GM19328 (cell line): Measurements from ENCODE around the gene UPK3A.
"Not testable (repeated sequence)": the region's sequence is repeated elsewhere in the genome, so short reads cannot be mapped to it uniquely, and the experiment has no call there.

Experiments used
- ATAC-seq: cut with Tn5 transposase; IDR thresholded peaks from one replicate; pipeline ENCODE4 v1.9.1; 2021; ENCODE audit warnings: mild to moderate bottlenecking, moderate library complexity; ENCODE audit not compliant: unreplicated experiment

UPK3A gene

DNA sequence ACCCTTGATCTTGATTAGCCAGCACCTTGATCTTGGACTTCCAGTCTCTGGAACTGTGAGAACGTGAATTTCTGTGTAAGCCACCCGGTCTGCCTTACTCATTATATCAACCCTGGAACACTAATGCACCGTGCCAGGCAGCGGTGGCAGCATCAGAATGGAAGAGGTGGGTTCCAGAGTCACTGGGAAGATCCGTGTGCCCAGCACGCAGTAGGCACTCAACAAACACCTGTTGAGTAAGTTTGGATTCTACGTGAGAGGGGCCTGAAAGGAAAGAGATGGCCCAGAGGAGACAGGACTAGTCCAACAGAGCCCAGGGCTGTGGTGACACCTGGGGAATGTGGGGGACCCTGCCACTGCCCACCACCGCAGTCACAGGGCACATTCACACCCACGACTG is 6.6 kb upstream of the UPK3A start:
- ATAC-seq, result no peak

DNA sequence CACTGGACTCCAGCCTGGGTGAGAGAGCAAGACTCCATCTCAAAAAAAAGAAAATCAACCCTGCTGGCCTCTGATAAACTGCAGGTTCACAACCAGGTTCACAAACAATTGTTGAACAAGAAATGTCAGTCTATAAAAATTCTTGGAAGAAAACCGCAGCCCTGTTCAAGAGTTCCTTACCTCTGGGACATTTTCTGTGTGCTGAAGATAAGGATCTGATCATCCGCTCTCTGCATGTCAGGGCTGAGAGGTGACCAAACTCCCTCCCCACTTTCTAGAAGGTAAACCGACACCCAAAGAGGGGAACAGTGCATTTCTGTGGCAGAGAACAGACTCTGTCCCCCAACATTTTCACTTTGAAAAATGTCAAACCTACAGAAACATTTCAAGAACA is 4.2 kb upstream of the UPK3A start:
- no peak for ATAC-seq

DNA sequence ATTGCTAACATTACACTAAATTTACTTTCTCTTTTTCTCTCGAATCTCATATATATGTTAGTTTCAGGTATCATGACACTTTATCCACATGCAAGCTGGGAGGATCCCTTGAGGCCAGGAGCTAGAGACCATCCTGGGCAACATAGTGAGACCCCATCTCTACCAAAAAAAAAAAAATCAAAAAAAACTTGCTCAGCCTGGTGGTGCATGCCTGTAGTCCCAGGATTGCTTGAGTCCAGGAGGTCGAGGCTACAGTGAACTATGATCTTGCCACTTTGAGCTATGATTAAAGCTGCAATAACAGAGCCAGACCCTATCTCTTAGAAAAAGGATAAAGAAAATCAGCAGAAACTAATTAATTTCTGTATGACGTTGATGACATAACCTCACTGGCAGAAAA is 3.7 kb upstream of the UPK3A start:
- no peak for ATAC-seq

DNA sequence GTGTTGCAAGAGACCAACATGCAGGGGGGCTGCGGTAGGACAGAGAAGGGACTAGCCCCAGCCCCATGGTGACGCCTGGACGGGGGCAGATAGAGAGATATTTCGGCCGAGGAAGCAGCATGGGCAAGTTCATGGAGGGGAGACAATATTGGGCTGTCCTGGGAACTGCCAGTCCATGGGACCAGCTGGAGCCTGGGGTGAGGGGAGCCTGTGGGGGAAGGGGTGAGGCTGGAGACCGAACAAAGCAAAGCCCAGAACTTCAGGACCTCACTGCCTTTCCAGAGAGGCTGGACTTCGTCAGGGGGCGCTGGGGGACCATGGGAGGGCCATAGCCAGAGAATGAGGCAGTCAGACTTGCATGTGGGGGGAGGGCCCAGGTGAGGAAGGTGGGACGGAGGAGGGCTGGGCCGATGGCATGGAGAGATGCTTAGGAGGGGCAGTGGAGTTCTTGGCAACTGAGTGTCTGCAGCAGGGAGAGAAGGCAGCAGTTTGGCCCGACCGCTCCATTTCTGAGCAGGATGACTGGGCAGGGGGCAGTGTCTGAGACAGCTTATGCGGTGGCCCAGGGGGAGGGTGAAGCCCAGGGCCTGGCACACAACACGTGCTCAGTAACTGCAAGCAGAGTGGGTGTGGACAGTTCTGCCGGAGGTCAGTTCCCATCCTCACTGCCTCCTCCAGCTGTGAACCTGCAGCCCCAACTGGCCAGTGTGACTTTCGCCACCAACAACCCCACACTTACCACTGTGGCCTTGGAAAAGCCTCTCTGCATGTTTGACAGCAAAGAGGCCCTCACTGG is 712 bp downstream of the UPK3A start:
- no peak for ATAC-seq

DNA sequence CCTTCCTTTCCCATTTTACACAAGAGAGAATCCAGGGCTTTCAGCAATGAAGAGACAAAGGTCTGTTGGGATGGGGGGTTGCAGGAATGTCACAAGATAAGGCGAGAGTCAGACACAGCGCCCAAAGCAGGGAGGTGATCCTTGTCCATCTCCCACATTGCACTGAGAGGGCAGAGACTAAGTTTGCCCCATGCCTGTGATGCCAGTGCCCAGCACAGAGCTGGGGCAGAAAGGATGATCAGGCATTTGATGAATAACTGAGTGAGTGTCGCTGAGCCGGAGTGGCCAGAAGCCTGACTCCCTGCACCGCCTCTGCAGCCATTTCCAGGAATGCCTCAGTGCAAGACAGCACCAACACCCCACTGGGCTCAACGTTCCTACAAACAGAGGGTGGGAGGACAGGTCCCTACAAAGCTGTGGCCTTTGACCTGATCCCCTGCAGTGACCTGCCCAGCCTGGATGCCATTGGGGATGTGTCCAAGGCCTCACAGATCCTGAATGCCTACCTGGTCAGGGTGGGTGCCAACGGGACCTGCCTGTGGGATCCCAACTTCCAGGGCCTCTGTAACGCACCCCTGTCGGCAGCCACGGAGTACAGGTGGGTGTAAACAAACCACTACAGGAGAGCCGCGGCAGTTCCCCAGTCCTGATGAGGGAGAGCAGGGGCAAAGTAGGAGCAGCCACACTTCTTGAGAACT is 2.3 kb downstream of the UPK3A start:
- no peak for ATAC-seq

DNA sequence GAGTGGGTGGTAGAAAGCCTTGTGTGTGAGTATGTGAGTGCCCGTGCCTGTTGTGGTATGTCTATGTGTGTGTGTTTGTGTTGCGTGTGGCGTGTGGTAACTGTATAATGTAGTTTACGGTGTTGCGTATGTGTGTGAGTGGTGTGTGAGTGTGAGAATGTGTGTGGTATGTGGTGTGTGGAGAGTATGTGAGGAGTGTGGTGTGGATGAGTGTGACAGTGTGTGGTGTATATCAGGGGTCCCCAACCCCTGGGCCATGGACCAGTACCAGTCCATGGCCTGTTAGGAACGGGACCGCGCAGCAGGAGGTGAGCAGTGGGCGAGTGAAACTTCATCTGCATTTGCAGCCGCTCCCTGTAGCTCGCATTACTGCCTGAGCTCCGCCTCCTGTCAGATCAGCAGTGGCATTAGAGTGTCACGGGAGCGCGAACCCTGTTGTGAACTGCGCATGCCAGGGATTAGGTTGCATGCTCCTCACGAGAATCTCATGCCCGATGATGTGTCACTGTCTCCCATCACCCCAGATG is 5.7 kb downstream of the UPK3A start:
- ATAC-seq, result no peak

DNA sequence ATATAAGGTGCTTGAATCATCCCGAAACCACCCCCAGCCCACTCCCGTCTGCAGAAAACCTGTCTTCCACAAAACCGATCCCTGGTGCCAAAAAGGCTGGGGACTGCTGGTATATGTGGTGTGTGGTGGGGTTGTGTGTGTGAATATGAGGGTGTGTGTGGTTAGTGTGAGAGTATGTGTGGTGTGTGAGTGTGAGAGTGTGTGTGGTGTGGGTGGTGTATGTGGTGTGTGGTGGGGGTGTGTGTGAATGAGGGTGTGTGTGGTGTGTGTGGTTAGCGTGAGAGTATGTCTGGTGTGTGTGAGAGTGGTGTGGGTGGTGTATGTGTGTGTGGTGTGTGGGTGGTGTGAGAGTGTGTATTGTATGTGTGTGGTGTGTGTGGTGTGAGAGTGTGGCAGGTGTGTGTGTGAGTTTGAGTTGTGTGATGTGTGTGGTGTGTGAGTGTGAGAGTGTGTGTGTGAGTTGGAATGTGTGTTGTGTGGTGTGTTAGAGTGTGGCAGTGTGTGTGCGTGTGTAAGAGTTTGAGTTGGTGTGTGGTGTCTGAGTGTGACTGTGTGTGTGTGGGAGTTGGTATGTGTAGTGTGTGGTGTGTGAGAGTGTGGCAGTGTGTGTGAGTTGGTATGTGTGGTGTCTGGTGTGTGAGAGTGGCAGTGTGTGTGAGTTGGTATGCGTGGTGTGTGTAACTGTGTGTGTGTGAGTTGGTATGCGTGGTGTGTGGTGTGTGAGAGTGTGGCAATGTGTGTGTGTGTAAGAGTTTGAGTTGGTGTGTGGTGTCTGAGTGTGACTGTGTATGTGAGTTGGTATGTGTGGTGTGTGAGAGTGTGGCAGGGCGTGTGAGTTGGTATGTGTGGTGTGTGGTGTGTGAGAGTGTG is 6.5 kb downstream of the UPK3A start:
- no peak for ATAC-seq

DNA sequence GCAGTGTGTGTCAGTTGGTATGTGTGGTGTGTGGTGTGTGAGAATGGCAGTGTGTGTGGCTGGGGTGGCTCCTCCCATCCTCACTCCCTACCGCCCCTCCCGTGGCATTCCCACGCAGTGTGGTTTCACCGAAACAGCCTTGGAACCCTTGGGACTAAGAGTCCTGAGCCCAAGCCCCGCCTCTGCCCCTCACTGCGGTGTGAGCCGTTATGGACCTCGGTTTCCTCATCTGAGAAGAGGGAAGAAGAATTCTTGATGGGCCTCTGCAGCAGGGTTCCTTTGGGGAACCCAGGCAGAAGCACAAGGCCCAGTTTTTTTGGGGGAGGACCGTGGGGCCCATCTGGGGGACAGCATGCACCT is 7.2 kb downstream of the UPK3A start:
- no peak for ATAC-seq

DNA sequence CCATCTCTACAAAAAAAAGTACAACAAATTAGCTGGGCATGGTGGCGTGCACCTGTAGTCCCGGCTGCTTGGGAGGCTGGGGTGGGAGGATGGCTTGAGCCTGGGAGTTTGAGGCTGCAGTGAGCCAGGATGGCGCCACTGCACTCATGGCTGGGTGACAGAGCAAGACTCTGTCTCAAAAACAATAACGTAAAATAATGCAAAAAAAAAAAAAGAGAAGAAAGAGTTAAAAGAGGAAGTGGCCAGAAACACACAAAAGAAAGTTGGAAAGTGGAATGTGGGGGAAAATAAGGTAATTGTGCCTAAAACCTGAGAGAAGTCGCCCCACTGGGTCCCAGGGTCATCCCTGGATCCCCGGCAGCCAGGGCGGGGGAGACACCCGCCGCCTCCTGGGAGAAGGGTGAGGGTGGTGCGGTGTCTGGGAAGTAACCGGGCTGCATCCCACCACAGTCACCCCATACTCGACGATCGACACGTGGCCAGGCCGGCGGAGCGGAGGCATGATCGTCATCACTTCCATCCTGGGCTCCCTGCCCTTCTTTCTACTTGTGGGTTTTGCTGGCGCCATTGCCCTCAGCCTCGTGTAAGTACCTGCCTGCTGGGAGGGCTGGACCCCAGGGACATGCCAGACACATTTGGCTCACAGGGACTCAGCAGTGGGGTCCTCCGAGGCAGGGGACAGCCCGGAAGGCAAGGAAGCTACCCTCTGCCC is 8.1 kb downstream of the UPK3A start:
- no peak for ATAC-seq

DNA sequence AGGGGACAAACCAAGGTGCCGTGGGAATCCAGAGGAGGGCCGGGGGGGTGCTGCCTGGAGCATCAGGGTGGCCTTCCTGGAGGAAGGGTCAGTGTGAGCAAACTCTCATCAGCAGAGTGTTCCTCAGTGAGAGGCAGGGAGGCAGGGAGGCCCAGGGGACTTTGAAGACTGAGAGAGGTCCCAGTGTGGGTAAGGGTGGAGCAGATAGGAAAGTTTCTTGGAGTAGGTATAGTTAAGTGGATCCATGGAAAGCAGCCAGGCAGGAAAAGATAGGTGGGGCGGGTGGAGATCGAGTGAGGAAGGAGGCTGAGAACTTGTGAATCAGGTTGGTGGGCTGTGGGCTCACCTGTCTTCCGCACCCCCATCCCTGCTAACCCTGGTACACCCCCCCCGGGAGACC is 9.3 kb downstream of the UPK3A start:
- no peak for ATAC-seq

DNA sequence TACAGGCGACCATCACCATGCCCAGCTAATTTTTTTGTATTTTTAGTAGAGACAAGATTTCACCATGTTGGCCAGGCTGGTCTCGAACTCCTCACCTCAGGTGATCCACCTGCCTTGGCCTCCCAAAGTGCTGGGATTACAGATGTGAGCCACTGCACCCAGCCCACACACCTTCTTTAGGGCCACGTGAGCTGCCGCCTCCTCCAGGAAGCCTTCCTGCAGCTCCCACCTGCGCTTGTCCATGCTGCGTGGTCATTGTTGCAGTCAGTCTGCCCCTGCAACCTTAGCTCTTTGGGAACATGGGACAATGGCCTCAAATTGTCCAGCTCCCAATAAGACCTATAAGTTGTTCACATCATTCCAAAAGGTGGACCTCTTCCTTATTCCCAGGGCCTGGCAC is 10.3 kb downstream of the UPK3A start:
- ATAC-seq, result not testable (repeated sequence)

DNA sequence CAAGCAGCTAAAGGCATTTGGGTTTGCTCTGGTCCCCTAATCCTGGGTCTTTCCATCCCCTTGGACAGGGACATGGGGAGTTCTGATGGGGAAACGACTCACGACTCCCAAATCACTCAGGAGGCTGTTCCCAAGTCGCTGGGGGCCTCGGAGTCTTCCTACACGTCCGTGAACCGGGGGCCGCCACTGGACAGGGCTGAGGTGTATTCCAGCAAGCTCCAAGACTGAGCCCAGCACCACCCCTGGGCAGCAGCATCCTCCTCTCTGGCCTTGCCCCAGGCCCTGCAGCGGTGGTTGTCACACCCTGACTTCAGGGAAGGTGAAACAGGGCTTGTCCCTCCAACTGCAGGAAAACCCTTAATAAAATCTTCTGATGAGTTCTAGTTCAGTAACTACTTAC is 10.7 kb downstream of the UPK3A start:
- ATAC-seq, result no peak

DNA sequence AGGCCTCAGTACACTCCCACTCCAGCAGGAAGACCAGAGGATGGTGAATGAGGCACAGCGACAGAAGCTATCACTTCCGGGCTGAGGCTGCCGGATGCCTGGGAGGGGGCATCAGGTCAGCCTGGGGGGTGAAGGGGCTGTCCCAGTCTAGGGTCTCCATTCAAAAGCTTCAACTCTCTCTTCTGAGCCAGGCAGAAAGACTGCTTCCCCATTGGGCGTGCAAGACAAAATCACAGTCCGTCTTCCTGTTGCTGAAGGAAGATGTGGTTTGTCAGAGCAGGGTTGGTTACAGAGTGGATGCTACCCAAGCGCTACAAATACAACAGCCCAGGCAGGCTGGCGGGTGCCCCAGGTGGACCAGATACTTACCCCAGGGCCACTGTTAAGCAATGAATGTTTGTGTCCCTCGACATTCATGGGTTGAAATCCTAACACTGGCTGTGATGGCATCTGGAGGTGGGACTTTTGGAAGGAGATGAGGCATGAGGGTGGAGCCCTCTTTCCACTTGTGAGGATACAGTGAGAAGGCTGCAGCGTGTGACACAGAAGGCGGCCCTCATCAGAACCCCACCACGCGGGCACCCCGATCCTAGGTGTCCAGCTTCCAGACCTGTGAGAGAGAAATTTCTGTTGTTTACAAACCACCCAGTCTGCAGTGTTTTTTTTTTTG is 12.0 kb downstream of the UPK3A start:
- no peak for ATAC-seq

DNA sequence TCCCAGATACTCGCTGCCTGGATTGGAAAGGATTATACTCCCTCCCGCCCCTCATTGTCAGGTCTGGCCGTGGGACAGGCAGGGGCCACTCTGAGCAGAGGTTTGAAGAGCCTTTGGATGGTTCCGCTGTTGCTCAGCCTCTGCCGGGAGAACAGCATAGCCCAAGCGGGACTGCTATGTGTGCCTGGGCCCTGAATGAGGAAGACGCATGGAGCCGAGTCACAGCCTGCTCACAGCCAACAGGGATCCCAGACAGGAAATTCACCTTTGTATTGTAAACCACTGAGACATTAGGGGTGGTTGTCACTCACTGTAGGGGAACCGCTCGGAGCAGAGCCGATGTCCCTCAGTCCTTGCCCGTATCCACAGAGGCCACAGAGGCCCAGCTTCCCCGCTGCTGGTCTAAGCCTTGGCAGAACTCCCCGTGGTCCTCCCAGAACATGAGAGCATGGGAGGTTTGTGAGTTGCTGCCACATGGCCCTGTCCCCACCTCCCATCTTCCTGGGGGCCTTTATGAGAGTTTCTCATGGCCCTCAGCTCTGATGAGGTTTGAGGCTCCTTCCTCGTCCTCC is 14.3 kb downstream of the UPK3A start:
- no peak for ATAC-seq

DNA sequence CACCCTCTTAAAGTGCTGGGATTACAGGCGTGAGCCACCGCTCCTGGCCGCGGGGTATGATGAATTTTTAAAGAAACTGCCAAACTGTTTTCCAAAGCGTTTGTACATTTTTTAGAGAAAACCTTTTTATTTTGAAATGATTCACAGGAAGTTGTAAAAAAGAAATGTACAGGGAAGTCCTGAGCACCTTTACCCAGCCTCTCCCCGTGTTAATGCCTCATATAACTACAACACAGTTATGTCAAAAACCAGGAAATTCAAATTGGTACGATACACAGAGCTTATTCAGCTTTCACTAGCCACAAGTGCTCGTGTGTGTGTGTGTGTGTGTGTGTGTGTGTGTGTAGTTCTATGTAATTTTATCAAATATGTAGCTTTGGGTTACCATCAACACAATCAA is 18.0 kb downstream of the UPK3A start:
- ATAC-seq, result no peak

DNA sequence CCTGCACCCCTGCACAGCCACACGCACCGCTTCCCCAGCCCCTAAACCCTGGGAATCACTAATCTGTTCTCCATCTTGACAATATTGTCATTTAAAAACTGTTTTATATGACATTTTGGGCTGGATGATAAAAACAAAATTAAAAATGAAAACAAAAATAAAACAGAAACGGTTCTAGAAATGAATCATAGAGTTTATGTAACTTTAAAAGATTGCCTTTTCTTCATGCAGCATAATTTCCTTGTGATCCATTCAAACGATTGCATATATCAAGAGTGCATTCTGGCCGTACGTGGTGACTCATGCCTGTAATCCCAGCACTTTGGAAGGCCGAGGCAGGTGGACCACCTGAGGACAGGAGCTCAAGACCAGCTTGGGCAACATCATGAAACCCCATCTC is 18.4 kb downstream of the UPK3A start:
- no peak for ATAC-seq

DNA sequence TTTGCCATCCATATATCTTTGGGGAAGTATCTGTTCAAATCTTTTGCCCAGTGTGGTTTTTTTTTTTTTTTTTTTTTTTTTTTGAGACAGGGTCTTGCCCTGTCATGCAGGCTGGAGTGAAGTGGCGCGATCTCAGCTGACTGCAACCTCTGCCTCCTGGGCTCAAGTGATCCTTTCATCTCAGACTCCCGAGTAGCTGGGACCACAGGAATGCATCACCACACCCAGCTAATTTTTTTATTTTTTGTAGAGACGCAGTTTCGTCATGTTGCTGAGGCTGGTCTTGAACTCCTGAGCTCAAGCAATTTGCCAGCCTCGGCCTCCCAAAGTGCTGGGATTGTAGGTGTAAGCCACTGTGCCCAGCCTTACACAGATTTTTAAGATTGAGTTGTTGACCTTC is 20.2 kb downstream of the UPK3A start:
- no peak for ATAC-seq

DNA sequence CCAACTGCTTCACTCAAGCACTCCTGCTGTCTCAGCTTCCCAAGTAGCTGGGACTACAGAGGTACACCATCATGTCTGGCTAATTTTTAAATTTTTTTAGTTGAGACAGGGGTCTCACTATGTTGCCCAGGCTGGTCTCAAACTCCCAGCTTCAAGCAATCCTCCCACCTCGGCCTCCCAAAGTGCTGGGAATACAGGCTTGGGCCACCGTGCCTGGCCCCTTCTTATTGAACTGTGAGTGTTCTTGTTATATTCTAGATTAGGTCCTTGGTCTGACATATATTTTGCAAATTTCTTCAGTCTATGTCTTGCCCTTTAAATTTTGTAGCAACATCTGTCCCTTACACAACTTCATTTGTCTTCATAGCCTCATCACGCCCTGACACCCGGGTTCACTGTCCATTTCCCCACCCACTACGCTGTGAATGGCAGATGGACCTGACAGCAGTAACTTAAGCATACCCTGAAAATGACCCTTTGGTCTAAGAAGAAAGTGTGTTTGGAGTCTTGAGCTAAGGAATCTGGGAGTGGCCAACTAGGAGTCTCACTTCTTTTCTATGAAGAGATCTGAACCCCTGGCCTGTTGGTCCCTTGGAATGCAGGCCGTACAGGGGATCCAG is 20.8 kb downstream of the UPK3A start:
- ATAC-seq, result no peak

DNA sequence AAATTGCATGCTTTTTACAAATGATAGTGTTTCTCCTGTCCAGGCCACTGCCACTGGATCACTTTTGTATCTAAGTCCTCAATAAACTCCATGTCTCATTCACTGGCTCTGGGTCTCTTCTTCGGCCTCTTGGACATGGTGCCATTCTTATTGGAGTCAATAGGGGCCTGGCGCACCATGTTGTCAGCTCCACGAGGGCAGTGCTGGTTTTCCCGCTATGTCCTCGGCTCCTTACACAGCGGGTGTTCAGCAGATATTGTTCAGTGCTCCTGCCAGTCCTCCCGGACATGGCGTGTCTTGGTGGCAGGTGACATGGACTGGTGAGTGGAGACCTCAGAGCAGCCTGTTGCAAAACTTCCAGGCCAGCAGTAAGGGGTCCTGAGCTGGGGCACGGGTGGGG is 21.4 kb downstream of the UPK3A start:
- ATAC-seq, result no peak
